GM12874 (cell line): ENCODE data around the gene LEMD3.

Source experiments
- TF ChIP-seq, protein P1 (sequence below): IDR thresholded peaks from 2 replicates; pipeline ENCODE4 v1.5.1; 2011; ENCODE audit warnings: low read depth, mild to moderate bottlenecking, control low read depth, low read length, moderate library complexity; ENCODE audit not compliant: insufficient read depth

LEMD3 gene

DNA sequence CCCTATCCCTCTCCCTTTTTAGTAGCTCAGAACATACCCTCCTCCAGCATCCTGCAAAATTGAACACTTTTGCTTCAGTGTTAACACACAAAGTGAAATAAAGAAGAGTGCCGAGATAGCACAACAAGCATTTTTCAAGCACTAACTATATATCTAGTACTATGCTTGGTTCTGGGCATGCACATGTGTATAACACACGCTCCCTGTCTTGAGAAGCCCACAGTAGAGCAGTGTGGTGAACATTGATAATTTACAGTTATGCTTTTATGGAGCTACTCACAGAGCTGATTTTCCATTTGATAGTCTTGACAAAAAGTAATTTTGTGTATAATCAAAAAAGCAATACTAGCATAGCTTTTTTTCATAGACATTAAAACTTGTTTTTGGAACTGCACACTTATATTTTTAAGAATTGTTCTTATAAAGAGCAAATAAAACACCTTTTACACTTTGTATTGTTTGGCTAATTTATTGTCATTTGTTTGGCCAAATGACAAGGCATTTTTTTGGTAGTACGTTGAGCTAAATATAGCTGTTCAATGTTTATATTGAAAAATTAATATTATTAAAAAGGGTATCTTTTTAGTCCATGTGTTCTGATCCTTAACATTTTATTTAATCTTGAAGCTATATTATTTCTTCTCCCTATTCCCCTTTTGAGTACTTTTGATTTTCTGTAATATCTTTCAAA lies 39.7 kb downstream of the LEMD3 start:
- TF ChIP-seq, protein P1, sequence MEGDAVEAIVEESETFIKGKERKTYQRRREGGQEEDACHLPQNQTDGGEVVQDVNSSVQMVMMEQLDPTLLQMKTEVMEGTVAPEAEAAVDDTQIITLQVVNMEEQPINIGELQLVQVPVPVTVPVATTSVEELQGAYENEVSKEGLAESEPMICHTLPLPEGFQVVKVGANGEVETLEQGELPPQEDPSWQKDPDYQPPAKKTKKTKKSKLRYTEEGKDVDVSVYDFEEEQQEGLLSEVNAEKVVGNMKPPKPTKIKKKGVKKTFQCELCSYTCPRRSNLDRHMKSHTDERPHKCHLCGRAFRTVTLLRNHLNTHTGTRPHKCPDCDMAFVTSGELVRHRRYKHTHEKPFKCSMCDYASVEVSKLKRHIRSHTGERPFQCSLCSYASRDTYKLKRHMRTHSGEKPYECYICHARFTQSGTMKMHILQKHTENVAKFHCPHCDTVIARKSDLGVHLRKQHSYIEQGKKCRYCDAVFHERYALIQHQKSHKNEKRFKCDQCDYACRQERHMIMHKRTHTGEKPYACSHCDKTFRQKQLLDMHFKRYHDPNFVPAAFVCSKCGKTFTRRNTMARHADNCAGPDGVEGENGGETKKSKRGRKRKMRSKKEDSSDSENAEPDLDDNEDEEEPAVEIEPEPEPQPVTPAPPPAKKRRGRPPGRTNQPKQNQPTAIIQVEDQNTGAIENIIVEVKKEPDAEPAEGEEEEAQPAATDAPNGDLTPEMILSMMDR = no peak

GRCh38 chr12:65209655-65210043 lies 40.3 kb downstream of the LEMD3 start:
- TF ChIP-seq, protein P1 = no peak

DNA sequence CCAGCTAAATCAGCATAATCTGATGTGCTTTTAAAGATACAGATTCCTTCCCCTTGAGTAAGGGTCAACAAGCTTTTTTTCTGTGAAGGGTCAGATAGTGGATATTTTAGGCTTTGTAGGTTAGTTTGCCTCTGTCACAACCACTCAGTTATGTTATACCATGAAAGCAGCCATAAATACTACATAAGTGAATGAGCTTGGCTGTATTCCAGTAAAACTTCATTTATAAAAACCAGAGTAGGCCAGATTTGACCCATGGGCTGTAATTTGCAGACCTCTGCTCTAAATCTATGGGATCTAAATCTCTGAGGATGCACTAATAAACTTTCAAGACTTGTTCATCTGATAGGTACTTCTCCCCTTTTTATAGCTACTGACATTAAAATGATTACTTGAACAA lies 47.7 kb downstream of the LEMD3 start:
- TF ChIP-seq, protein P1 = no peak

DNA sequence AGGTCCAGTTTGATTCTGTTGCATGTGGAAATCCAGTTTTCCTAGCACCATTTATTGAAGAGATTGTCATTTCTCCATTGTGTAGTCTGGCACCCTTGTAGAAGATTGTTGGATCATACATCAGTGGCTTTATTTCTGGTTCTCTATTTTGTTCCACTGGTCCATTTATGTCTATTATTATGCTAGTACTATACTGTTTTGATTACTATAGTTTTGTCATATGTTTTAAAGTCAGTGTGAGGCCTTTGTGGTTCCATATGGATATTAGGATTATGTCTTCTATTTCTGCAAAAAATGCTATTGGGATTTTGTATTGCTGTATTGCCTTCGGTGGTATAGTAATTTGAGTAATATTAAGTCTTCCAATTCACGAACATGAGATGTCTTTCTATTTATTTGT lies 51.4 kb downstream of the LEMD3 start:
- TF ChIP-seq, protein P1 = no peak

- TF ChIP-seq, protein P1 = no peak
These were observed 60.1 kb downstream of the LEMD3 start for GRCh38 chr12:65229441-65229840.

DNA sequence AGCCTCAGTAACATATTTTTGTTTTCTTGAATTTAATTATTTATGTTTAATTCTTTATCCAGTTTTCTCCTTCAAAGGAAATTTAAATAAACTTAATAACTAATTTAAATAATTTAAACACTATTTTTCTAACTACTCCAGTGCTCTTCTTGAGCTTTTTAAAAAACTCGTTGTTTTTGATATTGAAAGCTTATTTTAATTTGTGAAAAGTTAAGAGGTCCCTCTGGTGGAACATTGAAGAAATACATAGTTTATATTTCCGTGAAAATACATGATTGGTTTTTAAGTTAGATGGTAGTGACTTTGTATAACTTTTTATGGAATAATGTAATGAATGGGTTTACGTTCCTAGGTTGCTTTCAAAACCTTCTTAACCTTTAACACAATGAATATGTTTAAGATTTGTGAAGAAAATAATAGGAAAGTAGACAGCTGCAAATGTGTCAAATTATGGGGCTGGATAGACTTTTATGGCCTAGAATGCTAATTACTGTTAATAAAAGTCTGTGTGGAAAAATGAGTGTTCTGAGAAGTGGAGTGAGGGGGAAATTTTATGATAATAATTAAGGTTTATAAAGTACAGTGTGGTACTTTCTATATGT lies 63.2 kb downstream of the LEMD3 start:
- TF ChIP-seq, protein P1 = no peak

GRCh38 chr12:65237153-65237552 lies 67.8 kb downstream of the LEMD3 start:
- TF ChIP-seq, protein P1 = no peak
